ENCODE data around the gene MANSC4.
"Not testable (repeated sequence)": the region's sequence is repeated elsewhere in the genome, so short reads cannot be mapped to it uniquely, and the experiment has no call there.

Gene MANSC4

DNA sequence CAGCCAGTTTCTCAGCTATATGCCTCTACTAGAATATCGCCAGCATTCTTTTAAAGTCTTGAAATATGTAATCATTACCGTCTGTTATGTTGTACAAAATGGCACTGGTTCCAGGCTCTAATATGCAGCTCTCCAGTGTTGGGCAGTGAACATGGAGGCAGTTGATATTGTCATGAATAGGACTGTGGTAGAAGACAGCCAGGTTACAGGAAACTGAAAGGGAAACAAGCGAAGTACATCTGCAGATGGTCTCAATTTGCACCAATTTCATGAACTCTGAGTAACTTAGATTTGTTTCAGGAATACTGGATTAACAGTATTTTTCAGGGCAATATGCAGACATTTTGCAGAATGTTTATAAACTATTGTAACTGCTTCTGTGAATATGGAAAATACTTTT lies 13.4 kb downstream of the MANSC4 start:
- TF ChIP-seq, protein P1, sequence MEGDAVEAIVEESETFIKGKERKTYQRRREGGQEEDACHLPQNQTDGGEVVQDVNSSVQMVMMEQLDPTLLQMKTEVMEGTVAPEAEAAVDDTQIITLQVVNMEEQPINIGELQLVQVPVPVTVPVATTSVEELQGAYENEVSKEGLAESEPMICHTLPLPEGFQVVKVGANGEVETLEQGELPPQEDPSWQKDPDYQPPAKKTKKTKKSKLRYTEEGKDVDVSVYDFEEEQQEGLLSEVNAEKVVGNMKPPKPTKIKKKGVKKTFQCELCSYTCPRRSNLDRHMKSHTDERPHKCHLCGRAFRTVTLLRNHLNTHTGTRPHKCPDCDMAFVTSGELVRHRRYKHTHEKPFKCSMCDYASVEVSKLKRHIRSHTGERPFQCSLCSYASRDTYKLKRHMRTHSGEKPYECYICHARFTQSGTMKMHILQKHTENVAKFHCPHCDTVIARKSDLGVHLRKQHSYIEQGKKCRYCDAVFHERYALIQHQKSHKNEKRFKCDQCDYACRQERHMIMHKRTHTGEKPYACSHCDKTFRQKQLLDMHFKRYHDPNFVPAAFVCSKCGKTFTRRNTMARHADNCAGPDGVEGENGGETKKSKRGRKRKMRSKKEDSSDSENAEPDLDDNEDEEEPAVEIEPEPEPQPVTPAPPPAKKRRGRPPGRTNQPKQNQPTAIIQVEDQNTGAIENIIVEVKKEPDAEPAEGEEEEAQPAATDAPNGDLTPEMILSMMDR (IDR thresholded peaks at IDR 0.05; ENCODE audit: control insufficient read depth, insufficient read depth, low read depth, low read length, missing control alignments), result no peak
- no peak for DNase-seq (ENCODE audit: low read depth)
- no peak overlapping the region for H3K4me3 ChIP-seq (ENCODE audit: control insufficient read depth, low read depth, low read length)

DNA sequence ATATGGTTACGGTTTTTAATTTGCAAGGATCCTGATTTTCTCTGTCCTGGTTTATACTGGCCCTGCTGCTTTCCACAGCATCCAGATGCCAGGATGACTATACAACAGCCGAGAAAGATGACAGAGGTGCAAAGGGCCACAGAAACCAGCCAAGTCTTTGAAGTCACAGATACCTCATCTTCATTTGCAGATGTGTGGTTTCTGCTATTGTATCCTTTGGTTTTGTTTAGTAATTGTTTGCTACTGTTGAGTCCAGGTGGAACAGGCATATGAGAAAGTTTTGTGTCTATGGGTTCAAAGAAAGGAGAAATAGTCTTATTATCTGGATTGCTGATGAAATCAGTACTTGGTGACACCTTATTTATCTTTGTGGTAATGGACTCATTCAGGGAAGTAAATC lies 17.3 kb downstream of the MANSC4 start:
- no peak overlapping the region for H3K4me3 ChIP-seq (ENCODE audit: control insufficient read depth, low read depth, low read length)
- DNase-seq (ENCODE audit: low read depth), result no peak
- TF ChIP-seq, protein P1 (IDR thresholded peaks at IDR 0.05; ENCODE audit: control insufficient read depth, insufficient read depth, low read depth, low read length, missing control alignments), result no peak

DNA sequence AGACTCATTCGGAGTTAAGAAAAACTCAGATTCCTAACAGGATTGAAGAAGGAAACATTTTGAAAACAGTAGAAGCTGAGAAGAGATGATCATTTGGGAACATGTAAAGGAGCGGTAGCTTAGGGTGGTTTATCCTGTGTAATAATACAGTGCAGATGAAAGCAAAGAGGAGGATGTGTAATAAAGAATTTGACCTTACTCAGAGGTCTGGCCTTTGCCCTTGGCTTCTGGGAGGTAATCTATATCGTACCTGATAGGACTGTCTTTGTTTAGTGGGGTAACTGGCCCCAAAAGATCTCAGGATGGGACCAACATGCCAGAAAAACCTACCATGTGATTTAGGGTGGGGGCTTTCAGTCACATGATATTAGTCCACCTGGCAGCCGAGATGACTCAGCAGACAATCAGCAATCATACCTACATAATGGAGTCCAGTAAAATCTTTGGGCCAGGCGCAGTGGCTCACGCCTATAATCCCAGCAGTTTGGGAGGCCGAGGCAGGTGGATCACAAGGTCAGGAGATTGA lies 23.3 kb downstream of the MANSC4 start:
- TF ChIP-seq, protein P1 (IDR thresholded peaks at IDR 0.05; ENCODE audit: control insufficient read depth, insufficient read depth, low read depth, low read length, missing control alignments), result no peak
- no peak overlapping the region for H3K4me3 ChIP-seq (ENCODE audit: control insufficient read depth, low read depth, low read length)
- no peak for DNase-seq (ENCODE audit: low read depth)

DNA sequence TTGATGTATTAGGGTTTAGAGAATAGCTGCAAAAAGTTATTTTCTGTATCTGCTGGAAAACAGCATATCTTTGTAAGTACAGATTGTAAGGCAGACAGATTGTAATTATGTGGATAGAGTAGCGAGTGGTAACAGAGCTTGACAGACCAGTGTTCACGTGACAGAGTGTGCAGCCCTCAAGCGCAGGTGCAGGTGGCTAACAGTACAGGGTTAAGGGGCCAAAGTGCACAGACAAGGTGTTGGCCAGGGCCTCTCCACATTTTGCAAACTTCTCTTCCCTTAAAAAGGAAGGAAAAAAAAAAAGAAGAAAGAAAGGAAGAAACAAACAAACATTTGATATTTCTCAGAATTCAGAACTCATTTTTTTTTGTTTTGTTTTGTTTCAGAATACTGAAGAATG lies 25.2 kb downstream of the MANSC4 start:
- DNase-seq (ENCODE audit: low read depth), result no peak
- TF ChIP-seq, protein P1 (IDR thresholded peaks at IDR 0.05; ENCODE audit: control insufficient read depth, insufficient read depth, low read depth, low read length, missing control alignments), result no peak

DNA sequence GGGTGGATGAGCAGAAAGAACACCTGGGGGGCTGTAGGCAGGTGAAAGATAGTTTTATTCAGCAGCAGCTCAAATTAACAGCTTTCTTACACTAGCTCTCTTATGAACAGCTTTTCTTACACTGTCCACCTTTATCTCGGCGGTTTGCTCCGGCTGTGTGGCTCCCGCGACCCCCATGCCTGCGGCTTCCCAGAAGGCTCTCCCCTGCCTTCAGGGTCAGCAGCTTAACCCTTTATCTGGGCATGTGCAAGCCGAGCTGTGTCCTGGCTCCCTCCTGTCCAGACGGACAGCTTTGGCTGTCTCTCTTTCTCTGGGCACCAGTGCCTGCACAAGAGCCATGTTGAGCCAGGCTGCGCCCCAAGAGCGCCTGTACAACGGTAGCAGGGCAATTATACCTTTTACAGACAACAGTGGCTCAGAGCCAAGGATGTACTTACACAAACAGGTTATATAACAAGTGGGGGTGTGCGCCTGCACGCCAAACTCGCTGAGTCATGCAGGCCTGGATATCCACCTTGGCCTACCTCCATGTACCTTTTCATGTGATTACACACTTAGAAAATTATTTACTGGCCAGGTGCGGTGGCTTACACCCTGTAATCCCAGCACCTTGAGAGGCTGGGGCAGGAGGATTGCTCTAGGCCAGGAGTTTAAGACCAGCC lies 28.5 kb downstream of the MANSC4 start:
- H3K4me3 ChIP-seq (ENCODE audit: control insufficient read depth, low read depth, low read length), result no peak overlapping the region
- DNase-seq (ENCODE audit: low read depth), result no peak
- TF ChIP-seq, protein P1 (IDR thresholded peaks at IDR 0.05; ENCODE audit: control insufficient read depth, insufficient read depth, low read depth, low read length, missing control alignments), result no peak

More for the DNA sequence above, 25.2 kb downstream of the MANSC4 start:
- H3K4me3 ChIP-seq (ENCODE audit: control insufficient read depth, low read depth, low read length), result no peak overlapping the region

DNA sequence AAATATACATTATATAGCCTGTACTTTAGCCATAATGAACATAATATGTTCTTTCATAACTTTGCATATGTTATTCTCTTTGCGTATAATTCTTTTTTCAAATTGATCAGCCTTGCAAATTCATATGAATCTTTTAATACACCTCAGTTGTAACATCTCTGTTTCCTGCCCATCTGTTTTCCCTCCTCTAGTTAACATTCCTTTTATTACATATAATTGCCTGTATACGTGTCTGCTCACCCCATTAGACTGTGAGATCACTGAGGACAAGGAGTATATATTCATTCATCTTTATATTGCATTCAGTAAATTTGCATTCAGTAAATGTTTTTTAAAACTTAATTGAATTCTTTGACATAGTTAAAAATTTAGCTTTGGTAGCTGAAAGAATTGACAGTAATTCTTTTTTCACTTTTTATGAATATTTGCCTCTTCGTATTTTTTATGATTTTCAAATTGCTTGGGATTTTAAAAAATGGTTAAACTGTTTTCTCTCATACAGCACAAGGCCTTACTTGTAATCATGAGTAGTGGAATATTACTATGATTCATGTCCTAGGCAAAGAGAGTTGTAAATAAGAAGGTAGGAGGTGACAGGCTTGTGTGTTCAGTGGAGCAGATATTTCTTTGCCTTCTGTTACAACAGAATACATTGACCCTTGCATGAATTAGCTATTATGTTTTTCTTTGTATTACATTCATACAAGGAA lies 32.8 kb downstream of the MANSC4 start:
- H3K4me3 ChIP-seq (ENCODE audit: control insufficient read depth, low read depth, low read length), result no peak overlapping the region
- DNase-seq (ENCODE audit: low read depth), result no peak
- TF ChIP-seq, protein P1 (IDR thresholded peaks at IDR 0.05; ENCODE audit: control insufficient read depth, insufficient read depth, low read depth, low read length, missing control alignments), result no peak

DNA sequence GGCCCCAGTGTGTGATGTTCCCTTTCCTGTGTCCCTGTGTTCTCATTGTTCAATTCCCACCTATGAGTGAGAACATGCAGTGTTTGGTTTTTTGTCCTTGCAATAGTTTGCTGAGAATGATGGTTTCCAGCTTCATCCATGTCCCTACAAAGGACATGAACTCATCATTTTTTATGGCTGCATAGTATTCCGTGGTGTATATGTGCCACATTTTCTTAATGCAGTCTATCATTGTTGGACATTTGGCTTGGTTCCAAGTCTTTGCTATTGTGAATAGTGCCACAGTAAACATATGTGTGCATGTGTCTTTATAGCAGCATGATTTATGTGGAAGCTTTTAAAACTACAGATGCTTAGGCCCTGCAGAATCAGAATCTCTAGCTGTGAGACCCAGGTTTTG lies 34.3 kb downstream of the MANSC4 start:
- not testable (repeated sequence) for H3K4me3 ChIP-seq (ENCODE audit: control insufficient read depth, low read depth, low read length); DNase-seq (ENCODE audit: low read depth)
